Peyer's patch (tissue), 4 donors: ENCODE data around the gene PPP1R16B.

ENCODE experiments used
- CTCF ChIP-seq, 6 experiments: fragments of 450-650 bp in 4 of 6; fragments of 200-600 bp in 2 of 6; sonication (generic) in 1 of 6; IDR thresholded peaks; one replicate each; pipeline ENCODE4 v1.5.1; 2017 to 2019; ENCODE audit warnings: antibody characterized with exemption in 6 of 6, mild to moderate bottlenecking in 3 of 6, moderate library complexity in 1 of 6
- POLR2A ChIP-seq, 2 donors: fragments of 450-650 bp; IDR thresholded peaks; one replicate each; pipeline ENCODE4 v1.5.1; 2017; ENCODE audit warnings: antibody characterized with exemption in 2 of 2, mild to moderate bottlenecking in 2 of 2, moderate library complexity in 2 of 2

GRCh38 chr20:38892091-38892981, 86.8 kb downstream of the PPP1R16B start:
- TF ChIP-seq POLR2A (IDR thresholded peaks at IDR 0.05) = no peak
- TF ChIP-seq CTCF (IDR thresholded peaks at IDR 0.05) = no peak
